Measurements from ENCODE around the gene PRORP.
"Not testable (repeated sequence)": the region's sequence is repeated elsewhere in the genome, so short reads cannot be mapped to it uniquely, and the experiment has no call there.

PRORP gene

GRCh38 chr14:35121887-35122695 lies at the start of gene PRORP, which contains the start of gene PPP2R3C:
Gene PRORP, plus strand, starts transcription at chr14:35122552. Its CDS starts 694 bp downstream, at chr14:35123246.
Gene PPP2R3C, minus strand, starts transcription at chr14:35121990. Its CDS starts 31 bp downstream, at chr14:35121959.
- peak; percentile 94 for DNase-seq

- no peak for DNase-seq
These were observed 48.9 kb upstream of the PRORP start for GRCh38 chr14:35073486-35073885.

GRCh38 chr14:35078082-35078481 lies 44.3 kb upstream of the PRORP start:
- DNase-seq = no peak

GRCh38 chr14:35079742-35080141 lies 42.6 kb upstream of the PRORP start:
- no peak for DNase-seq

DNA sequence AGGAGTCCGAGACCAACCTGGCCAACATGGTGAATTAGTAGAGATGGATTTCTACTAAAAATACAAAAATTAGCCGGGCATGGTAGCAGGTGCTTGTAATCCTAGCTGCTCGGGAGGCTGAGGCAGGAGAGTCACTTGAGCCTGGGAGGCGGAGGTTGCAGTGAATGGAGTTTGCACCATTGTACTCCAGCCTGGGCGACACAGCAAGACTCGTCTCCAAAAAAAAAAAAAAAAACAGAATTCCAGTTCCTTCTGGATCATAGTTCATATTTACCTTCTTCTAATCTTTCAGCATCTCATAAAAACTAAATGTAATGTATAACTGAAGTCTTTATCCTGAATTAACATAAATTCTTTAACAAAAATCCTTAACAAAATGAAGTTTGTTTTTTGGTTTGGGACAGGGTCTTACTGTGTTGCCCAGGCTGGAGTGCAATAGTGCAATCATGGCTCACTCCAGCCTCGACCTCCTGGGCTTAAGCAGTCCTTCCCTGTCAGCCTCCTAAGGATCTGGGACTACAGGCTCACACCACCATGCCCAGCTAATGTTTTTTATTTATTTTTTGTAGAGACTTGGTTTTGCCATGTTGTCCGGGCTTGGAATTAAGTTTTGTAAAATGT lies 38.7 kb upstream of the PRORP start:
- no peak for DNase-seq

- DNase-seq = no peak
These were observed 36.9 kb upstream of the PRORP start for GRCh38 chr14:35085441-35085840.

DNA sequence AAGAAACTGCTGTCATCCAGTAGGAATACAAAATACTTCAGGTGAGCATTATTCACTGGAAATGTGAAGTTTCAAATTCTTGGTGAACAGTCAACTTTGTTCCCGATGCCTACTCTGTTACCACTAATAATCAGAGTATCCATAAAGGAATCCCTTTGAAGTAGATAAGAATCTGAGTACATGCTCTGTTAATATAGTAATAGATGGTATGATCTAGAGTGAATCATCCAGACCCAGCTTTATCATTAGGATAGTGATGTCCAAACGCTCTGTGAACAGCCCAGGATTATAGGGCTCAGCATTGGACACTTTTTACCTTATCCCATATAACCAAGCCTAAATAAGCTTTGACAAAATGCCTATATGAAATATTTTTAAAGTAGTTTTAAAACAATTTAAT lies 33.8 kb upstream of the PRORP start:
- DNase-seq = no peak

- DNase-seq = not testable (repeated sequence)
These were observed 27.7 kb upstream of the PRORP start for GRCh38 chr14:35094645-35095044.

- no peak for DNase-seq
These were observed 14.5 kb upstream of the PRORP start for GRCh38 chr14:35107866-35108265.

GRCh38 chr14:35112641-35113040 lies 9.7 kb upstream of the PRORP start:
- DNase-seq = no peak

DNA sequence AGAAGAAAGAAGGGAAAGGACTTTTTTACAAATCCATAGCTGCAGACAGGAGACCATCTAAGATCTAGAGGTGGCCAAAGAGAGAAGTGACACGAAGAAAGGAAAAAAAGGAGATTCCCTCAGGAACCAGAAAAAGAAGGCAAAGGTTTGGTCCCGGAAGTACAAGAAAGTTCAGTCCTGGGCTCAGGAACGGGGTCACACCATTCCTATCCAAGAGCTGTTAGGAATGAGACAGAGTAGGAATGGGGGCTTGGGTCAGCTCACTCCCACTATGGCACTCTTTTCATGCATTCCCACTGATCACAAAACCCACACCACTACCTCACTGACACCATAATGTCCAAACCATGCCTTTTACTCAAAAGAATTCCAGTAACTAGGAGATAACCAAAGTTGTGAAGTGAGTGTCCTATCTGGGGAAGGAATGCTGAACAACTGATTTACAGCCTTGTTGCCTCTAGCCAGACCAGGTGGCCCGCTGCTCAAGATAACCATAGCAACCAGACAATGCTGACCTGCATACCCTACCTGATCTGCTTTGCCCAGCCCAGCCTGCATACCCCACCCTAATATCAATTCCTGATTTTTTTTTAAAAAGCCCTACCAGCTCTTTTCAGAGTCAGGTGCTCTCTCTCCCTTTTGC lies 8.9 kb upstream of the PRORP start:
- DNase-seq = no peak

DNA sequence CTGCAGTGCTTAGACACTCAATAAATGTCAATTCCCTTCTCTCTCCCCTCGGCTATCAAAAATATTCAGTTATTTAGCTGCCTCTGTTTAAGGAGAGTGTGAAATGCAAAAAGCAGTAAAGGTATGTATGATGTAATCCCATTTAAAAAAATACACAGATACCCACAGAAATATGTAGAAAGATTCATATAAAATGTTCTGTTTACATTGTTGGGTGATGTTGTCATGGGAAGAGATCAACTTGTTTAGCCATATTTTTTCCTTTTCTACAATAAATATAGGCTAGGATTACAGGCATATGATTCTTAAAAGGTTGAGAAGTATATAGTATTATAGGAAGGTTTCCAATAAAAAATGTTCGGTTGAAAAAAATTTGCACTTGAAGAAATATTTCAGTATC lies 8.3 kb upstream of the PRORP start:
- DNase-seq = no peak

DNA sequence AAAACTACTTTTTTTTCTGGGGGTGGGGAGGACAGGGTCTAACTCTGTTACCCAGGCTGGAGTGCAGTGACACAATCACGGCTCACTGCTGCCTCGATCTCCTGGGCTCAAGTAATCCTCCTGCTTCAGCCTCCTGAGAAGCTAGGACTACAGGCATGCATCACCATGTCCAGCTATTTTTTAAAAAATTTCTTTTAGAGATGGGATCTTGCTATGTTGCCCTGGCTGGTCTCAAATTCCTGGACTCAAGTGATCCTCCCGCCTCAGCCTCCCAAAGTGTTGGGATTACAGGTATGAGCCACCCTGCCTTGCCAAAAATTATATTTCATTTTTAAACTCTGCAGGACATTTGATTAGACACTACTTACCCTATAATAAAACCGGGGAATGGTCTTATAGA lies 6.1 kb upstream of the PRORP start:
- no peak for DNase-seq

GRCh38 chr14:35117112-35117511 lies 5.2 kb upstream of the PRORP start:
- DNase-seq = no peak

GRCh38 chr14:35121026-35121886 lies 1.1 kb upstream of the PRORP start:
- DNase-seq = no peak

GRCh38 chr14:35122696-35123387 lies 490 bp downstream of the PRORP start:
- no peak for DNase-seq

- DNase-seq = no peak
These were observed 994 bp downstream of the PRORP start for GRCh38 chr14:35123388-35123703.

- no peak for DNase-seq
These were observed 1.8 kb downstream of the PRORP start for GRCh38 chr14:35124127-35124526.

- no peak for DNase-seq
These were observed 11.4 kb downstream of the PRORP start for GRCh38 chr14:35133542-35134328.

DNA sequence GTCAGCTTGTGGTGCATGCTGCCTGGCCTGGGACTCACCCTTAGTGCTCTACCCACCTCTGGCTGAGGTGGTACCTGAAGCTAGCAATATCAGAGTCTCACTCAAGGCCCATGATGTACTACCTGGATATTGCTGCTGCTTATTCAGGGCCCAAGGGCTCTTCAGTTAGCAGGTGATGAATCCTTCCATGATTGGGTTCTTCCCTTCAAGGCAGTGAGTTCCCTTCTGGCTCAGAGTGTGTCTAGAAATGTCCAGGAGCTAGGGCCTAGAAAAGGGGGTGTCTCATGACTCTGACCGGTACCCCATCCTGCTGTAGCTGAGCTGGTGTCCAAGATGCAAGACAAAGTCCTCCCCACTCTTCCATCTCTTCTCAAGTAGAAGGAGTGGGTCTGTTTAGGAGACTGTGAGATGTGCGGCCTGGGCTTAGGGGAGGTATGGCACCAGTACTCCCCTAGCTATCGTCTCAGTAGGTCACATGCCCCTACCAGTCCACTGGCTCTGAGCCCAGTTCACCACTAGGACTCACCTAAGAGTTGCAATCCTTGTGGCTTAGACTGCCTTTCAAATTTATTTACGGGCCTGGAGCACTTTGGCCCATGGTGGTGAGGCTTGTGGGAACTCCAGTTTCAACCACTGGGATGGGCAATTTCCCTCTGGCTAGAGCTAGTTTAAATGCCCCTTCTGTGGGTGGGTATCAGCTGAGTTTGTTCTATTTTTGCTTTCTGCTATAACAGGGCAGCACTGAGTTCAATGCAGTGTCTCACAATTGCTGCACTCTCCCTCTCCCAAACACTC lies 12.2 kb downstream of the PRORP start:
- DNase-seq = no peak

DNA sequence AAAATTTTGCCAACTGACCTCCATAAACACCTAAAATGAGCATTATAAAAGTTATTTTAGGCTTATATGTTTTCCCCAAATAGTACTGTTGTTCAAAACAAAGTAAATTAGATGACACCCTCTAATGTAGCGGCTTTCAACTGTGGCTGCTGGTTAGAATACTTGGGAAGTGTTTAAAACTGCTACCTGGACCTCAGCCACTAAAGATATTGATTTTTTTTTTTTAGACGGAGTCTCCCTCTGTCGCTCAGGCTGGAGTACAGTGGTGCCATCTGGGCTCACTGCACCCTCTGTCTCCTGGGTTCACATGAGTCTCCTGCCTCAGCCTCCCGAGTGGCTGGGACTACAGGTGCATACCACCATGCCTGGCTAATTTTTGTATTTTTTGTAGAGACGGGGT lies 16.2 kb downstream of the PRORP start:
- DNase-seq = no peak

Data from midbrain (tissue), 1 donor.